GM12891 (cell line): Measurements from ENCODE around the gene ABCF2.

ENCODE experiments used
- POLR2A ChIP-seq: IDR thresholded peaks from 2 replicates; pipeline ENCODE4 v1.6.1; 2011; ENCODE audit warnings: low read depth, low read length, control low read depth
- TAF1 ChIP-seq: IDR thresholded peaks from 2 replicates; pipeline ENCODE4 v1.6.1; 2011; ENCODE audit warnings: low read depth, low read length, control low read depth

DNA sequence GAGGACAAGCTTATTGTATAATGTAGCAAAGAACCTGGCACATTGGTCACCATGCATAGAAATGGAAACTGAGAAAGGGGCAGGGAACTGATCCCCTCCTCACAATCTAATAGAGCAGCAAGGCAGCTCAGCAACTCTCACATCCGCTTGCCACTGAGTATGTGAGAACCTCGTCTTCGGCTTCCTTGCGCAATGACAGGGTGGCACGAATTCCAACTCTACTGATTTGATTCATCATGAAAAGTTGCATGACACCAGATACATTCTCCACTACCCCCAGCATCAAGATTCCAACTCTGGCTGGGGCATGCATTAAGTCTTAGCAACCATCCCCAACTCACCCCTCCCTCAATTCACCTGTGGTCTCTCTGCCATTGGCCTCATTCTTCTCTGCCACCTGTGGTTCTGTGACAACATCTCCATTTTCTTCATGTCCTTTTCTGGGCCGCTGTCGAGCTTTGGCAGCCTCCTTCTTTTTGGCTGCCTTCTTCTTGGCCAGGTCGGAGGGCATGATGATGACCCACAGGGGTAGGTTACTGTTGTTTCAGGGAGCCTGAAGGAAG, 976 bp downstream of the ABCF2 start:
- TF ChIP-seq POLR2A: no peak
- TF ChIP-seq TAF1: no peak
